D721Med (cell line): ENCODE data around the gene TMEM72.

Source experiments
- DNase-seq: peaks from one replicate; pipeline ENCODE4 v3.0.0; 2011; ENCODE audit warnings: low spot score; ENCODE audit not compliant: insufficient read length
- FAIRE-seq: peaks from 2 replicates; lab custom pipeline; 2011; peaks lifted over from hg19 to GRCh38; lab: Jason Lieb, UNC
- TF ChIP-seq, protein P1 (sequence below): IDR thresholded peaks from 2 replicates; pipeline ENCODE4 v1.5.1; 2012; ENCODE audit warnings: mild to moderate bottlenecking, control low read depth; ENCODE audit not compliant: insufficient read depth; ENCODE audit errors: missing control alignments

The TMEM72 gene

DNA sequence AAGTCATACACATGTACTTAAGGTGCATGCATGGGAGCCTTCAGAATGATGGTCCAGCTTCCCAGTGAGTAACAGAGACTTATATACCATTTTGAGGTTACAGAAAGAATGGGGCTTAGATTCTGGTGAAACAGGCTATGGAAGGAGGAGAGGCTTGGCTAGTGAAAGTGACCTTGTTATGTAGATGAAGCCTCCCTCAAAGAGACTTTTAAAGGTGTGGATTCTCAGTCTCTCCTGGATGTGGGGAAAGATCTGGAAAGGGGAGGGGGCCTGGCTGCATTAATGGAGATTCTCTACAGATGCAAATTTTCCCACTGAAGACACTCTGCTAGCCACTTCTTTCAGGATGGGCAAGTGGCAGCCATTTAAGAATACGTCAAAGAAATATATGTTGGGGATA, 54.0 kb downstream of the TMEM72 start:
- TF ChIP-seq, protein P1, sequence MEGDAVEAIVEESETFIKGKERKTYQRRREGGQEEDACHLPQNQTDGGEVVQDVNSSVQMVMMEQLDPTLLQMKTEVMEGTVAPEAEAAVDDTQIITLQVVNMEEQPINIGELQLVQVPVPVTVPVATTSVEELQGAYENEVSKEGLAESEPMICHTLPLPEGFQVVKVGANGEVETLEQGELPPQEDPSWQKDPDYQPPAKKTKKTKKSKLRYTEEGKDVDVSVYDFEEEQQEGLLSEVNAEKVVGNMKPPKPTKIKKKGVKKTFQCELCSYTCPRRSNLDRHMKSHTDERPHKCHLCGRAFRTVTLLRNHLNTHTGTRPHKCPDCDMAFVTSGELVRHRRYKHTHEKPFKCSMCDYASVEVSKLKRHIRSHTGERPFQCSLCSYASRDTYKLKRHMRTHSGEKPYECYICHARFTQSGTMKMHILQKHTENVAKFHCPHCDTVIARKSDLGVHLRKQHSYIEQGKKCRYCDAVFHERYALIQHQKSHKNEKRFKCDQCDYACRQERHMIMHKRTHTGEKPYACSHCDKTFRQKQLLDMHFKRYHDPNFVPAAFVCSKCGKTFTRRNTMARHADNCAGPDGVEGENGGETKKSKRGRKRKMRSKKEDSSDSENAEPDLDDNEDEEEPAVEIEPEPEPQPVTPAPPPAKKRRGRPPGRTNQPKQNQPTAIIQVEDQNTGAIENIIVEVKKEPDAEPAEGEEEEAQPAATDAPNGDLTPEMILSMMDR, result no peak
- no peak for DNase-seq
- no peak for FAIRE-seq

DNA sequence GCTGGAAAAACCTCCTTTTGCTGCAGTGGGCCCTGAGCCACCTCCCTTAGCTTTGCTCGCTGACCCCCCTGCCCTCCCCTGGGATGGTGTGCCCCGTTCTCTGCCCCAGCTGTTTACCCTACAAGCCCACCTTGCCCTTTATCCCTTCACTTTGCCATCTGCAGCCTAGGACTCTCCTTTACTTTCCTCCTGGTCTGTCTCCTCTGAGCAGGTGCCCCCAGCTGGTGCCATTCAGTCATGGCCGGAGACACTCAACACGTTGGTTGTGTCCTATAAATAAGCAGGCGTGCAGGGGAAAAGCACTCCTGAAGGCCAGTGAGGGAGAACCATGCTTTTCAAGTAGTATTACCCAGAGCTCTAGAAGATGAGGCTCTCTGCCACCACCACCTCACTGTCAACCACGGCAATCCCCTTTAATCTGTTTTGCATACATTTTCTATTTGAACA, 54.5 kb downstream of the TMEM72 start:
- no peak for DNase-seq
- TF ChIP-seq, protein P1, result no peak
- no peak for FAIRE-seq

DNA sequence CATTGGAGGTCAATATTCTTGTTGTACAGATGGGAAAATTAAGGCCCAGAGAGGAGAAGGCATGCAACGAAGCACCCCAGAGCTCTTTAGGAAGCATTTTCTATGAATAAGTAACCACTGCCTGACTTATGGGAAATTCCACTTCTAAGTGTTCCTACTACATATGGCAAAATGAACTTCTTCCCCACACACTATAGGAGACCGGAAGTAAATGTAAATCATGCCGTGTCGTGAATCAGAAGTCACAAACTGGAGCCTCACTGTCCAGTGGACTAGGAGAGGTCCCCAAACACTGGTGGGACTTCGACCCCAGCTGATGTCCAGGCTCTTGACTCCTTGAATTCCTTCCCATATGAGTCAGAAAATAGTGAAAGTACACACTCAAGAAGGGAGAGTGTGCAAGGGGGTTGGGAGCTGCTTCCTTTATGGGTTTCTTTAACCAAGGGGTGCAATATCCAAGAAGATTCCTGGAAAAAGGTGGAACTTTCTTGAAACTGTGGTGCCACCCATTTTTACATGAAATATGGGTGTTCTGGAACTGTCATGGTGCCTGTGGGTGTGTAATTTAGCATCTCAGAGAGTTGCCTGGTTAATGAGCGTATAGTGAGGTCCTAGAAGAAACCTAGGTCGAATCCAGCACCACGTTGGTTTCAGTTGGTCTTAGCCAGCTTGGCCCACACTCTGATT, 55.1 kb downstream of the TMEM72 start:
- no peak for FAIRE-seq
- no peak for DNase-seq
- TF ChIP-seq, protein P1, result no peak

DNA sequence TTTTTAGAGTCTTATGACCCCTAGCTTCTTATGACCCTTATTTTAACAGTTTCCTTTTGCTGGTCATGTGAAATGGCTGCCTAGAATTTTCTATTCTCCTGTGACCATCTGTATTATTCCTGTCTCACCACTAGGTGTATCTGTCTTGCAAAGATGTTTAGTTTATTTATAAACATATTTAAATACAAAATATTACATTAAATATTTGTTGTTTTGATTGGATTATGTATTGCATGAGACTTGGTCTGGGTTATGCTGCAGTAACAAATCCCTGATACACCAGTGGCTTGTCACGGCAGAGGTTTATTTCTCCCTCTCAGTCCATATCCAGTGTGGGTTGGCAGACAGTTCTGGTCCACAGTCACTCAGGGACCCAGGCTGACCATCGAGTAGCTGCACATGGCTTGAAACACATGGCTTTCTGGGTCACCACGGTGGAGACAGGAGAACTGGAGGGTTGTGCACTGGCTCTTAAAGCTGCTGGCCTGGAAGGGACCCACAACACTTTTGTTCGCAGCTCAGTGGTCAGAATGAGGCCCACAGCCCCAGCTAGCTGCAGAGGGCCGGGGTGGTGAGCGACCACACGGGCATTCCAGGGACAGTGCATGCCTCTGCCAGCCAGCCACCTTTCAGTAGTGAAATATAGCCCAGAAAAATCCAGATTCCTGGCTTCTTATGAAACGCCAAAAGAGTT, 55.8 kb downstream of the TMEM72 start:
- TF ChIP-seq, protein P1, result no peak
- DNase-seq (no peak), FAIRE-seq (no peak)

DNA sequence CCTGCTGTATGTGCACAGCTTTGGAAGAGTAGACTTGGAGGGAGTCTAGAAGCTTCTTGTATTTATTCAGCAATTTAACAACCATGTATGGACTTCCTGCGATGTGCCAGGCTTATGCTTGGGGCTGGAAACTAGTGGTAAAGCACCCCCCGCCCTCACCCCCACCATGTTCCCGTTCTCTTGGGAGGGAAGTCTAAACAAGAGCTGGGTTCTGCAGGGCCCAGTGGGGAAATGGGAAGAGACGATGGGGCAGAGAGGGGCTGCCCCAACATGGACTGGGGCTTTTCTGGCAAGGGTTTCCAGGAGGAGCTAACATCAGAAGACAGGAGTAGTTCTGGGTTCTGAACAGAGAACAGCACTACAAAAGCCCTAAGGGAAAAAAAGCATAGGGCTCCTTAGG, 56.5 kb downstream of the TMEM72 start:
- FAIRE-seq, result no peak
- TF ChIP-seq, protein P1, result no peak
- no peak for DNase-seq

DNA sequence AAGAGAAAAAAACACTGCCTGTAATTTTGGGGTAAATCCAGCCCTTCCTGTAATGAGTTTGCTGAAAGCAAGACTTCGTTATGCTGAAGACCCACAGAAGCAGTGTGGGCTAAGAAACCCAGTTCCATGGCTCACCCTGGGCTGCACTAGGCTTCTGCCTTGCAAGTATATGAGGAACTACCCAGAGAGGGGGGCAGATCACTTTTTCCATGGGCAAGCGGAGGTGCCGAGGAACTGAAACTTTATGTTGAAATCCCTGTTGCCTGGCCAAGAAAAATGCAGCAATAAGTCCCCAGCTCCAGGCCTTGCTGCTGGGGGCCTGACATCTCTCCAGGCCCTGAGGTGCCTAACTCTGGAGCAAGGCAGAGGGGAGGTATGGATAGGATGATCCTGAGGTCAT, 57.0 kb downstream of the TMEM72 start:
- DNase-seq, result no peak
- TF ChIP-seq, protein P1, result no peak
- FAIRE-seq, result no peak
